NCI-H510A treated with DMSO at 0.1 percent for 48 hours (cell line): ENCODE data around the gene DCAF17.

Experiments
- DNase-seq: peaks from one replicate; lab custom pipeline; 2025; lab: John Stamatoyannopoulos, UW

DCAF17 gene

GRCh38 chr2:171434013-171434989 lies at the start of gene DCAF17:
TSS of gene DCAF17 (plus strand) at chr2:171434226. CDS start at chr2:171434578, 352 bp downstream.
- DNase-seq: peak; percentile 98

GRCh38 chr2:171386627-171387026 lies 47.4 kb upstream of the DCAF17 start:
- DNase-seq: no peak

- DNase-seq: no peak
These were observed 47.0 kb upstream of the DCAF17 start for GRCh38 chr2:171387052-171387451.

- no peak for DNase-seq
These were observed 44.7 kb upstream of the DCAF17 start for GRCh38 chr2:171389325-171389724.

- no peak for DNase-seq
These were observed 44.2 kb upstream of the DCAF17 start for GRCh38 chr2:171389780-171390179.

- no peak for DNase-seq
These were observed 43.0 kb upstream of the DCAF17 start for GRCh38 chr2:171390941-171391516.

- no peak for DNase-seq
These were observed 42.5 kb upstream of the DCAF17 start for GRCh38 chr2:171391532-171391931.

GRCh38 chr2:171393487-171393886 lies 40.5 kb upstream of the DCAF17 start:
- no peak for DNase-seq

- no peak for DNase-seq
These were observed 39.8 kb upstream of the DCAF17 start for GRCh38 chr2:171394164-171394740.

GRCh38 chr2:171399292-171399691 lies 34.7 kb upstream of the DCAF17 start:
- DNase-seq: no peak

GRCh38 chr2:171400395-171400794 lies 33.6 kb upstream of the DCAF17 start:
- no peak for DNase-seq

- DNase-seq: no peak
These were observed 32.1 kb upstream of the DCAF17 start for GRCh38 chr2:171401947-171402346.

- DNase-seq: no peak
These were observed 31.0 kb upstream of the DCAF17 start for GRCh38 chr2:171402906-171403580.

GRCh38 chr2:171404261-171404660 lies 29.8 kb upstream of the DCAF17 start:
- no peak for DNase-seq

- DNase-seq: no peak
These were observed 29.3 kb upstream of the DCAF17 start for GRCh38 chr2:171404719-171405118.

- no peak for DNase-seq
These were observed 28.5 kb upstream of the DCAF17 start for GRCh38 chr2:171405546-171405945.

GRCh38 chr2:171406044-171406443 lies 28.0 kb upstream of the DCAF17 start:
- DNase-seq: no peak

- no peak for DNase-seq
These were observed 26.9 kb upstream of the DCAF17 start for GRCh38 chr2:171407030-171407675.

GRCh38 chr2:171407676-171408044 lies 26.4 kb upstream of the DCAF17 start:
- DNase-seq: no peak

GRCh38 chr2:171409436-171409971 lies 24.5 kb upstream of the DCAF17 start:
- no peak for DNase-seq

GRCh38 chr2:171410101-171410500 lies 23.9 kb upstream of the DCAF17 start:
- no peak for DNase-seq

GRCh38 chr2:171410624-171411023 lies 23.4 kb upstream of the DCAF17 start:
- no peak for DNase-seq
